COLO668 (cell line): ENCODE measurements around the gene INSYN1.
"Not testable (repeated sequence)": the region's sequence is repeated elsewhere in the genome, so short reads cannot be mapped to it uniquely, and the experiment has no call there.

Experiments used
- DNase-seq: peaks from one replicate; lab custom pipeline; 2025; ENCODE audit not compliant: unreplicated experiment; lab: John Stamatoyannopoulos, UW

Gene INSYN1

GRCh38 chr15:73750951-73751350 is 2.2 kb downstream of the INSYN1 start:
- no peak for DNase-seq

GRCh38 chr15:73750438-73750837 is 2.7 kb downstream of the INSYN1 start:
- no peak for DNase-seq

GRCh38 chr15:73749971-73750370 is 3.2 kb downstream of the INSYN1 start:
- DNase-seq: no peak

GRCh38 chr15:73749533-73749932 is 3.6 kb downstream of the INSYN1 start:
- no peak for DNase-seq

- DNase-seq: no peak
These were observed 4.4 kb downstream of the INSYN1 start for GRCh38 chr15:73748730-73749129.

- no peak for DNase-seq
These were observed 5.1 kb downstream of the INSYN1 start for GRCh38 chr15:73747847-73748590.

- no peak for DNase-seq
These were observed 6.3 kb downstream of the INSYN1 start for GRCh38 chr15:73746883-73747282.

GRCh38 chr15:73746261-73746660 is 6.9 kb downstream of the INSYN1 start:
- DNase-seq: no peak

GRCh38 chr15:73745073-73745472 is 8.1 kb downstream of the INSYN1 start:
- no peak for DNase-seq

- no peak for DNase-seq
These were observed 8.9 kb downstream of the INSYN1 start for GRCh38 chr15:73744293-73744692.

- no peak for DNase-seq
These were observed 11.8 kb downstream of the INSYN1 start for GRCh38 chr15:73741321-73741836.

- no peak for DNase-seq
These were observed 12.8 kb downstream of the INSYN1 start for GRCh38 chr15:73740152-73741048.

- no peak for DNase-seq
These were observed 15.6 kb downstream of the INSYN1 start for GRCh38 chr15:73737535-73737934.

GRCh38 chr15:73732930-73733329 is 20.2 kb downstream of the INSYN1 start:
- no peak for DNase-seq

- not testable (repeated sequence) for DNase-seq
These were observed 21.1 kb downstream of the INSYN1 start for GRCh38 chr15:73732051-73732450.

- no peak for DNase-seq
These were observed 25.7 kb downstream of the INSYN1 start for GRCh38 chr15:73727330-73727976.

GRCh38 chr15:73724212-73724611 is 28.9 kb downstream of the INSYN1 start:
- DNase-seq: no peak

GRCh38 chr15:73723191-73723590 is 30.0 kb downstream of the INSYN1 start:
- no peak for DNase-seq

GRCh38 chr15:73722425-73722824 is 30.7 kb downstream of the INSYN1 start:
- no peak for DNase-seq

GRCh38 chr15:73718694-73719093 is 34.5 kb downstream of the INSYN1 start:
- no peak for DNase-seq

GRCh38 chr15:73717802-73718201 is 35.3 kb downstream of the INSYN1 start:
- no peak for DNase-seq
